GM10266 (cell line): ENCODE measurements around the gene CEACAM5.
"Not testable (repeated sequence)": the region's sequence is repeated elsewhere in the genome, so short reads cannot be mapped to it uniquely, and the experiment has no call there.

Experiments
- DNase-seq: peaks from one replicate; pipeline ENCODE4 v3.0.0; 2012; ENCODE audit errors: extremely low spot score
- CTCF ChIP-seq: IDR thresholded peaks from 2 replicates; pipeline ENCODE4 v1.5.1; 2012; ENCODE audit warnings: mild to moderate bottlenecking, low read depth; ENCODE audit not compliant: control insufficient read depth, insufficient read depth; ENCODE audit errors: missing control alignments

Gene CEACAM5

DNA sequence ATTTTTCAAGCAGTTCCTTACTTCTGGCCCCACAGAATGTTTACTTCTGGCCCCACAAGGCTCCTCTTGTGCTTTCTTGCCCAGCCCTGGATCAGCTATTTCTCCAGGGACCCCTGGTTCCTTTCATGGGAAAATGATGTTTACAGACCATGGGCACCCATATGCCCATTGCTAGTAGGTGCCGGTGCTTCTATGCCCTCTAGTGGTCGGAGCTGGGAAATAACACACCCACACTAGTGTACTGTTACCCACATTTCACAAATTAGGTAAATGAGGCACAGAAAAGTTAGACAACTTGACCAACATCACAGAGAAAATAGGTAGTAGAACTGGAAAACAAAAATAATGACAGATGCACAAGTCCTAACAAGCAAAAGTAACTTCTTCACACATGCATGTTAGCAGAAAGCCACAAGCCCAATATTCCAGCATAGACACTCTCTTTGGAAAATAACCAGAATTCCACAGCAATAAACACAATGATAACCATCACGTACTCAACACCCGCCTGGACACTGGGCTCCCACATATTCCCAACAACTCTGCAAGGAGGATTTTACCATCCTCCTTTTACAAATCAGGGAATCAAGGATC, 45.6 kb downstream of the CEACAM5 start:
- peak; percentile 69 for TF ChIP-seq CTCF

DNA sequence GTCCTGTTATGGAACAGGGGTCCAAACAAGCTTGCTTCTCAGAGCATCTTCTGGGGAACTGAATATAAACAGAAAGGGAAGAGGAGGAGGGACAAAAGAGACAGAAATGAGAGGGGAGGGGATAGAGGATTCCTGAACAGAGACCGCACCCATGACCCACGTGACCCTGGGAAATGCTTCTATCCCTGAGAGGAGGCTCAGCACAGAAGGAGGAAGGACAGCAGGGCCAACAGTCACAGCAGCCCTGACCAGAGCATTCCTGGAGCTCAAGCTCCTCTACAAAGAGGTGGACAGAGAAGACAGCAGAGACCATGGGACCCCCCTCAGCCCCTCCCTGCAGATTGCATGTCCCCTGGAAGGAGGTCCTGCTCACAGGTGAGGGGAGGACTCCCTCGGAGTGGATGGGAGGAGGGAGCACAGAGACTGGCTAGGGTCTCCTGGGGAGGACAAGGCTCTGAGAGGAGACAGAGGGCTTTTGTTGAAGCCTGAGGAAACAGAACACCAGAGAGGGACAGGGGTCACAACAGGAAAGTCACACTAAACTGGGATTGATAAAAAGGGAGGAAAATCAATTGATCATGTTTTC, 47.0 kb downstream of the CEACAM5 start, which contains the start of gene CEACAM6:
CEACAM6 (plus strand) TSS at position 203 of the 586 bp plus-strand sequence; CDS start at position 312, 109 bp downstream.
- no peak for TF ChIP-seq CTCF
- DNase-seq, result no peak

More for the DNA sequence above, 45.6 kb downstream of the CEACAM5 start:
- no peak for DNase-seq

DNA sequence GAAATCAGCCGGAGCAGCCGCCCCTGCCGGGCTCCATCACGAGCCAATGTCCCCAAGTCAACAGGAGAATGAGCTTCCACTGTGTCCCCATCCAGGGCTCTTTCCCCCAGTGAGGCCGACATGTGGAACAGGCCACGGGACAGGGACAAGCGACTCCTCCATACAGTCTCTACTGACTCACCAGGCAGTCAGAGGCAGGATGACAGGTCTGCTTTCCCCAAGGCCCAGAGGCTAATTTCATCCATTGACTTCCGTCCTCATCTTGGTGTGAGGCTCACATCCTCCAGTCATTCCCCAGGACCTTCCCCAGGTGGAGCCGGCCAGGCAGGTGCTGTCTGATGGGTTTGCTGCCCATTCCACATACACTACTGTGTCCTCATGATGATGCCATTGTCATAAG, 50.4 kb downstream of the CEACAM5 start:
- TF ChIP-seq CTCF, result no peak
- DNase-seq, result no peak

DNA sequence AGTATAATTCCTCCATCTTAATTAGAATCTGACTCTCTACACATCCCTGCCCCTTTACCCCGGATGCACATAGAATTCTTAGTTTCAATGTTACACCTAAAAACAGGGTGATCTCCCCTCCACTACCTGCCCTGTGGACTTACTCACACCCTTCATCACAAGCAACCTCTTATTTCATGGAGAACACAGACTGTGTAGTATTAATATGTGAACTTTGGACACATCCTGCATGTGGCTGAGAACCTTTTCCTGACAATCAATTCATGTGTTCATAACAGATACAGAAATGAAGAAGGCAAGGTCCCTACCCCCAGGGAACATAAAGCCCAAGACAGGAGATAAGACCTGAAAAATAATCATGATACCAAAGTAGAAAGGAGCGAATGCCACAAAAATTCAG, 58.7 kb downstream of the CEACAM5 start:
- no peak for TF ChIP-seq CTCF
- no peak for DNase-seq

DNA sequence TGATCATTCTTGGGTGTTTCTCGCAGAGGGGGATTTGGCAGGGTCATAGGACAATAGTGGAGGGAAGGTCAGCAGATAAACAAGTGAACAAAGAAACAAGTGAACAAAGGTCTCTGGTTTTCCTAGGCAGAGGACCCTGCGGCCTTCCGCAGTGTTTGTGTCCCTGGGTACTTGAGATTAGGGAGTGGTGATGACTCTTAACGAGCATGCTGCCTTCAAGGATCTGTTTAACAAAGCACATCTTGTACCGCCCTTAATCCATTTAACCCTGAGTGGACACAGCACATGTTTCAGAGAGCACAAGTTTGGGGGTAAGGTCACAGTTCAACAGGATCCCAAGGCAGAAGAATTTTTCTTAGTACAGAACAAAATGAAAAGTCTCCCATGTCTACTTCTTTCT, 59.7 kb downstream of the CEACAM5 start:
- DNase-seq, result not testable (repeated sequence)

- TF ChIP-seq CTCF, result no peak
- DNase-seq, result no peak
Measured at GRCh38 chr19:41769608-41770007, 61.2 kb downstream of the CEACAM5 start.

DNA sequence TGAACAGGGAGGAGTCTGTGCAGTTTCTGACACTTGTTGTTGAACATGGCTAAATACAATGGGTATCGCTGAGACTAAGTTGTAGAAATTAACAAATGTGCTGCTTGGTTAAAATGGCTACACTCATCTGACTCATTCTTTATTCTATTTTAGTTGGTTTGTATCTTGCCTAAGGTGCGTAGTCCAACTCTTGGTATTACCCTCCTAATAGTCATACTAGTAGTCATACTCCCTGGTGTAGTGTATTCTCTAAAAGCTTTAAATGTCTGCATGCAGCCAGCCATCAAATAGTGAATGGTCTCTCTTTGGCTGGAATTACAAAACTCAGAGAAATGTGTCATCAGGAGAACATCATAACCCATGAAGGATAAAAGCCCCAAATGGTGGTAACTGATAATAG, 63.0 kb downstream of the CEACAM5 start:
- TF ChIP-seq CTCF, result no peak
- DNase-seq, result no peak
